HepG2 (cell line): ENCODE data around the gene KMT2A. TPM values are rescaled to one million over a fixed set of nuclear protein-coding genes. Genes with fewer than 3 reads are reported as not detected.

Experiments
- ATAC-seq: fragments of 200-7000 bp; cut with Tn5 transposase; 3 replicates; pipeline ENCODE4 v1.9.1; 2020; ENCODE audit warnings: mild to moderate bottlenecking, moderate library complexity
- BruUV-seq: library from RNA; stranded (reverse); fragments of 400-500 nt; replicated peaks from 2 replicates; lab custom pipeline; 2021; lab: Mats Ljungman, UMichigan
- CTCF ChIA-PET: fragments of 300-600 bp; formaldehyde crosslinking; extraction: SDS; loops from one replicate; lab custom pipeline; 2021; ENCODE audit warnings: low total read pairs, inconsistent platforms, low intra/inter-chr PET ratio; lab: Yijun Ruan, JAX
- POLR2A ChIA-PET: fragments of 350-600 bp; sonication (Branson Sonifier 250); formaldehyde crosslinking; loops from one replicate; lab custom pipeline; 2020; ENCODE audit warnings: antibody characterized with exemption, inconsistent platforms; lab: Yijun Ruan, JAX
- DNase-seq: peaks from one replicate; pipeline ENCODE4 v3.0.0-alpha.2; 2015; ENCODE audit warnings: low spot score
- FAIRE-seq: peaks from 3 replicates; lab custom pipeline; 2011; peaks lifted over from hg19 to GRCh38; lab: Jason Lieb, UNC
- H2AFZ ChIP-seq: one replicate; pipeline ENCODE4 v1.6.1; 2011; ENCODE audit warnings: low read length, inconsistent platforms
- H3K27ac ChIP-seq: fragments of 300-600 bp; 3 replicates; pipeline ENCODE4 v1.8.0; 2011; ENCODE audit warnings: mixed run types, mild to moderate bottlenecking, mixed read lengths, low read length, inconsistent platforms; ENCODE audit not compliant: insufficient read depth; ENCODE audit errors: extremely low read length
- H3K27me3 ChIP-seq, 2 experiments: fragments of 200-600 bp in 1 of 2; 2 replicates in 1 of 2; 3 replicates in 1 of 2; pipeline versions ENCODE4 v1.6.0 to v1.8.0; 2011; ENCODE audit warnings: low read length in 2 of 2, mild to moderate bottlenecking in 2 of 2, moderate library complexity in 2 of 2, inconsistent platforms in 1 of 2; ENCODE audit not compliant: insufficient read depth in 2 of 2, control insufficient read depth in 1 of 2
- H3K36me3 ChIP-seq, 2 experiments: fragments of 200-600 bp in 1 of 2; replicated peaks in 1 of 2; 2 replicates in 1 of 2; 3 replicates in 1 of 2; pipeline versions ENCODE4 v1.5.1 to v1.8.0; 2011; ENCODE audit warnings: low read length in 2 of 2, inconsistent platforms in 1 of 2; ENCODE audit not compliant: insufficient read depth in 2 of 2, control insufficient read depth in 1 of 2
- H3K4me1 ChIP-seq: 2 replicates; pipeline ENCODE4 v1.5.1; 2012; ENCODE audit warnings: low read length, inconsistent platforms; ENCODE audit not compliant: insufficient read depth
- H3K4me2 ChIP-seq: 2 replicates; pipeline ENCODE4 v1.6.0; 2011; ENCODE audit warnings: low read depth, low read length, inconsistent platforms
- H3K4me3 ChIP-seq, 3 experiments: fragments of 200-600 bp in 1 of 3; sonication (generic), shearing (Covaris generic) in 1 of 3; replicated peaks in 1 of 3; 2 replicates each; pipeline ENCODE4 v1.5.1; 2011 to 2016; ENCODE audit warnings: low read length in 3 of 3, inconsistent platforms in 2 of 3, low read depth in 2 of 3, mild to moderate bottlenecking in 2 of 3, control low read depth in 1 of 3, mixed read lengths in 1 of 3; ENCODE audit not compliant: insufficient read depth in 1 of 3
- H3K79me2 ChIP-seq: one replicate; pipeline ENCODE4 v1.6.1; 2011; ENCODE audit warnings: low read length, inconsistent platforms; ENCODE audit not compliant: insufficient read depth
- H3K9ac ChIP-seq: 2 replicates; pipeline ENCODE4 v1.6.0; 2011; ENCODE audit warnings: mild to moderate bottlenecking, low read depth, low read length, inconsistent platforms; ENCODE audit not compliant: insufficient read depth
- H3K9me3 ChIP-seq: 2 replicates; pipeline ENCODE4 v1.5.1; 2012; ENCODE audit warnings: mild to moderate bottlenecking, low read length
- H4K20me1 ChIP-seq: 2 replicates; pipeline ENCODE4 v1.6.0; 2011; ENCODE audit warnings: inconsistent platforms, mild to moderate bottlenecking, low read length, moderate library complexity; ENCODE audit not compliant: insufficient read depth
- HMGXB3 ChIP-seq: sonication (generic); formaldehyde crosslinking; IDR thresholded peaks from 2 replicates; pipeline ENCODE4 v1.4.0; 2020; ENCODE audit warnings: missing genetic modification reagents, borderline replicate concordance
- HOXD1 ChIP-seq: sonication (generic); formaldehyde crosslinking; IDR thresholded peaks from 2 replicates; pipeline ENCODE4 v1.5.0; 2020; ENCODE audit warnings: missing genetic modification reagents
- IRX3 ChIP-seq: sonication (generic); formaldehyde crosslinking; IDR thresholded peaks from 2 replicates; pipeline ENCODE4 v1.8.1; 2023; ENCODE audit warnings: mild to moderate bottlenecking, low read depth, missing genetic modification reagents, borderline replicate concordance
- JUN ChIP-seq: sonication (generic); formaldehyde crosslinking; IDR thresholded peaks from 2 replicates; pipeline ENCODE4 v1.4.0; 2020; ENCODE audit warnings: mild to moderate bottlenecking, missing genetic modification reagents
- MNT ChIP-seq: fragments of 450-650 bp; IDR thresholded peaks from 2 replicates; pipeline ENCODE4 v1.6.1; 2016
- MXI1 ChIP-seq: IDR thresholded peaks from 3 replicates; pipeline ENCODE4 v1.6.1; 2012; ENCODE audit warnings: low read depth, low read length, inconsistent platforms, borderline replicate concordance
- MYPOP ChIP-seq: sonication (generic); formaldehyde crosslinking; IDR thresholded peaks from 2 replicates; pipeline ENCODE4 v1.8.1; 2023; ENCODE audit warnings: mild to moderate bottlenecking, moderate library complexity, missing genetic modification reagents
- RBAK ChIP-seq: sonication (generic); formaldehyde crosslinking; IDR thresholded peaks from 2 replicates; pipeline ENCODE4 v1.5.1; 2020; ENCODE audit warnings: mild to moderate bottlenecking, missing genetic modification reagents
- ZBTB2 ChIP-seq: sonication (generic); formaldehyde crosslinking; IDR thresholded peaks from 2 replicates; pipeline ENCODE4 v1.8.0; 2022; ENCODE audit warnings: low read depth, missing genetic modification reagents
- ZFP36L1 ChIP-seq: sonication (generic); formaldehyde crosslinking; IDR thresholded peaks from 2 replicates; pipeline ENCODE4 v1.8.0; 2022; ENCODE audit warnings: mild to moderate bottlenecking, missing genetic modification reagents, moderate library complexity
- ZFP62 ChIP-seq: sonication (generic); formaldehyde crosslinking; IDR thresholded peaks from 2 replicates; pipeline ENCODE4 v1.4.0; 2020; ENCODE audit warnings: missing genetic modification reagents
- ZMAT3 ChIP-seq: sonication (generic); formaldehyde crosslinking; conservative IDR thresholded peaks from 2 replicates; pipeline ENCODE4 v1.7.0; 2021; ENCODE audit warnings: missing genetic modification reagents
- ZNF24 ChIP-seq: fragments of 450-650 bp; IDR thresholded peaks from 2 replicates; pipeline ENCODE4 v1.6.1; 2017; ENCODE audit warnings: antibody characterized with exemption, mild to moderate bottlenecking
- ZNF414 ChIP-seq: sonication (generic); formaldehyde crosslinking; IDR thresholded peaks from 2 replicates; pipeline ENCODE4 v1.5.0; 2020; ENCODE audit warnings: missing genetic modification reagents
- ZNF468 ChIP-seq: sonication (generic); formaldehyde crosslinking; IDR thresholded peaks from 2 replicates; pipeline ENCODE4 v1.8.0; 2022; ENCODE audit warnings: mild to moderate bottlenecking, moderate library complexity, missing genetic modification reagents
- ZNF746 ChIP-seq: sonication (generic); formaldehyde crosslinking; IDR thresholded peaks from 2 replicates; pipeline ENCODE4 v1.8.0; 2022; ENCODE audit warnings: mild to moderate bottlenecking, missing genetic modification reagents
- ZNF747 ChIP-seq: sonication (generic); formaldehyde crosslinking; IDR thresholded peaks from 2 replicates; pipeline ENCODE4 v1.8.1; 2023; ENCODE audit warnings: missing genetic modification reagents, mild to moderate bottlenecking, borderline replicate concordance
- WGBS: methylation state at CpG from one replicate; pipeline ENCODE4 v1.1.6; 2017; ENCODE audit warnings: low lambda C conversion rate; 5-methylcytosine and 5-hydroxymethylcytosine counted together
- in situ Hi-C: cut with HindIII; loops from 2 replicates; pipeline ENCODE4 v1.10.0; 2017; ENCODE audit warnings: low pct_unique_long_range_greater_than_20kb; ENCODE audit not compliant: extremely low pct_ligation_motif_present
- intact Hi-C: fragments of 100-400 bp; cut with micrococcal nuclease; formaldehyde crosslinking; loops from one replicate; pipeline ENCODE4 v1.10.0; 2022; ENCODE audit not compliant: unreplicated experiment
- polyA plus RNA-seq, 8 experiments: library from polyadenylated mRNA; depleted of rRNA in 3 of 8; stranded (reverse) in 7 of 8; unstranded in 1 of 8; fragments of >200 nt; fragmentation: Illumina TruSeq in 4 of 8; extraction: Trizol in 4 of 8; gene quantifications; 2 replicates each; pipeline versions ENCODE4 v1.2.1 to v1.2.3, GENCODE V29; 2011 to 2016; ENCODE audit warnings: low read depth in 4 of 8, missing spikeins in 1 of 8, mixed read lengths in 1 of 8; ENCODE audit not compliant: insufficient read depth in 1 of 8
- total RNA-seq, 5 experiments: library from RNA; depleted of rRNA; stranded (reverse); fragments of >200 nt; fragmentation: Illumina TruSeq; extraction: Trizol; gene quantifications; 2 replicates each; pipeline ENCODE4 v1.2.3, GENCODE V29; 2016; ENCODE audit warnings: low read depth in 1 of 5

The KMT2A gene
- total and polyA plus RNA-seq, 2 of the 13 experiments (the other 11 are each of a cell fraction or from before 2014, with no cell fraction given): 12.4 to 20.0 TPM

GRCh38 chr11:118396097-118396501 is 40.2 kb upstream of the KMT2A start:
- FAIRE-seq: no peak
- POLR2A ChIA-PET: no interaction called here
- Histone ChIP-seq H3K4me2 (no peak overlapping the region), H3K36me3 (peaks cover 10 to 36% of the 10 kb centered on the region in 2 experiments; a peak in 4 of 5 replicates), H3K9me3 (no peaks in the 10 kb centered on the region), H3K27me3 (no peaks in the 10 kb centered on the region; a peak in 1 of 5 replicates), H3K4me3 (no peak overlapping the region), H3K79me2 (no peaks in the 10 kb centered on the region), H4K20me1 (no peaks in the 10 kb centered on the region), H2AFZ (no peak overlapping the region), H3K4me1 (peaks cover 14% of the 10 kb centered on the region), H3K9ac (no peak overlapping the region), H3K27ac (no peak overlapping the region)
- intact Hi-C loops: no loop called here
- in situ Hi-C loops: no loop called here
- CTCF ChIA-PET: no interaction called here
- no peak for ATAC-seq
- 93% methylated on average over 6 of the region's 6 CpGs for WGBS
- no TSS peak for BruUV-seq
- no peak for DNase-seq
- no peak for TF ChIP-seq JUN (CRISPR knock-in tag)
- no peak for TF ChIP-seq RBAK
- no peak for TF ChIP-seq ZMAT3
- TF ChIP-seq ZFP62: no peak
- no peak for TF ChIP-seq MYPOP (CRISPR knock-in tag)
- no peak for TF ChIP-seq ZNF414
- TF ChIP-seq ZNF24: no peak
- no peak for TF ChIP-seq MXI1
- TF ChIP-seq ZBTB2 (CRISPR knock-in tag): no peak
- TF ChIP-seq IRX3: no peak
- TF ChIP-seq ZNF468 (CRISPR knock-in tag): no peak
- no peak for TF ChIP-seq MNT
- no peak for TF ChIP-seq HOXD1 (CRISPR knock-in tag)
- no peak for TF ChIP-seq ZFP36L1 (CRISPR knock-in tag)
- TF ChIP-seq ZNF747: no peak
- no peak for TF ChIP-seq ZNF746 (CRISPR knock-in tag)
- no peak for TF ChIP-seq HMGXB3 (CRISPR knock-in tag)
